Stimulated activated CD4-positive, alpha-beta T cell treated with anti-CD3 and anti-CD28 coated beads, Interleukin-15, amount 100 ng/mL, for 48 hours (primary cell): Measurements from ENCODE around the gene SOWAHC.
"Not testable (repeated sequence)": the region's sequence is repeated elsewhere in the genome, so short reads cannot be mapped to it uniquely, and the experiment has no call there.

Source experiments
- DNase-seq, 2 donors: peaks; one replicate each; pipeline ENCODE4 v3.0.0-alpha.2; 2020; ENCODE audit warnings: low read depth in 2 of 2

Gene SOWAHC

DNA sequence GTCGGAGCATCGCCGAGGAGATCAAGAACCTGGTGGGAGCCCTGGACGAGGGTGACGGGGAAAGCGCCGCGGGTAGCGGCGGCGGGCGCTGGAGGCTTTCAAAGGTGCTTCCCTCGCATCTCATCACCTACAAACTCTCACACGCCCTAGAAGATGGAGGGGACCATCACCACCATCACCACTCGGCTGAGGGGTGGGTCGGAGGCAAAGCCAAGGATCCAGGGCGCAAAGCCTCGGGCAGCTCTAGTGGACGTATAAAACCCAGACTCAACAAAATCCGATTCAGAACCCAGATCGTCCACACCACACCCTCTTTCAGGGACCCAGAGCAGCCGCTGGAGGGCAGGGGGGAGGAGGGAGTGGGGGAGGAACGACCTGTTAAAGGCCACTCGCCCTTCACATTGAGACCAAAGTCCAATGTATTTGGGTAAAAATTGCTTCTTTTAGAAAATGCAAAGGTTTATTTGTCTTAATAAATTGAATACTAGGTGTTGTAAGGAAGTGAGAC, 1.5 kb downstream of the SOWAHC start:
- DNase-seq, result no peak

DNA sequence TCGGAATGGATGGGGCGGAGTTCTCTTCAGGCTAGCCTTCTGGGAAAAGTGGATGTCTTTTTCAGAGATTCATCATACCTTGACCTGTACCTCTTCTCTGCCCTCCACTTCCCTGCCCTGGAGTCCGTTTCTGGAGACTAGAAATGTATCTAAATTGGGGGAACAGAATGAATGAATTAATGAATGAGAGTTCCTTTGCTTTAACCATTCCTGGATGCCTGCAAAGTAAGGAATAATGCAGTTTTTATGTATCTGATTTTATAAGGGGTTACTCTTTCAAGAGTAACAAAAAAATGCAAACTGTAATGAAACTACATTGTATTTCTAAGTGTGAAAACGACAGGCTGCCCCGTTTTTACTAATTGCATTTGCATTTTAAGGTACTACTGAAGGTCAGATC, 2.0 kb downstream of the SOWAHC start:
- no peak for DNase-seq

DNA sequence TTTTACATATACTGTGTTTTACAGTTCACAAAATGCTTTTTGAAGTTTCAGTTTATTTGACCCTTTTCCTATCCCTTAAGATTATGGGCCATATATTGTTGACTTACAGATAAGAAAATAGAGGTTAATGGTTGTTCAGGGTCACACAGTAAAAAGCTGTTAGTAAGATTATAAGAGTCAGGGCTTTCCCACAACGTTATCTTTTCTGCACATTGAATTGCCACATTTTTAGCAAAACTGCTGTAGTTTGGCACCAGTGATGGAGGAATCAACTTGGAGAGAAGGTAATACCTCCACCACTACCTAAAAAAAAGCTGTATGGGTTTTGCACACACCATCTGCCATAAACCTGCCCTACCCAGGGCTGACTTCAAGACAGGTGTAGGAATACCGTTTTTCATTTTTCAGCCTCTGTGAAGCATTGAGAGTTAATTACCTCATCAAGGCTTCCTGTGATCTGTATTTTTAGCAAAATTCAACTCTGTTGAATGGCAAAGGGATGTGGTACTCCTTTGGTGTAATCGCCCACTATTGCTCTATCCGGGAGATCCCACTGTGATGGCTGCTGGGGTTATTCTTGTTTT, 5.0 kb downstream of the SOWAHC start:
- no peak for DNase-seq

DNA sequence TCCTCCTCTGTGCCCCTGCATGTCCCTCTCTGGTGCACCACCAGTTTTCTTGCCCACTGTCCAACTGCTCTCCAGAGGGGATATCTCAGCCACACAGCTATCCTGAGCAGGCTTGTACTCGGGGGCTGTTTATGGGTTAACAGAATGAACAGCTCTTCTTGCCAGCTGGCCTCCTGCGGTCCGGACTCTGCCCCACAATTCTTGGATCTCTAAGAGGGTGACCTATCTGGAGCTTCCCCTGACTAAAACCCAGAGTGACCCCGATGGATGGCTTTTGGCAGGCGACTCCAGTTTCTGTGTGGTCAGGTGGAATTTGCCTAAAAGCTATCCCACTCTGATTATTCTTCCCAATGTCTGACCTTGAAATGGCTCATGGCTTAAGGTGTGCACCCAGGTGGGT, 9.1 kb downstream of the SOWAHC start:
- DNase-seq, result no peak

DNA sequence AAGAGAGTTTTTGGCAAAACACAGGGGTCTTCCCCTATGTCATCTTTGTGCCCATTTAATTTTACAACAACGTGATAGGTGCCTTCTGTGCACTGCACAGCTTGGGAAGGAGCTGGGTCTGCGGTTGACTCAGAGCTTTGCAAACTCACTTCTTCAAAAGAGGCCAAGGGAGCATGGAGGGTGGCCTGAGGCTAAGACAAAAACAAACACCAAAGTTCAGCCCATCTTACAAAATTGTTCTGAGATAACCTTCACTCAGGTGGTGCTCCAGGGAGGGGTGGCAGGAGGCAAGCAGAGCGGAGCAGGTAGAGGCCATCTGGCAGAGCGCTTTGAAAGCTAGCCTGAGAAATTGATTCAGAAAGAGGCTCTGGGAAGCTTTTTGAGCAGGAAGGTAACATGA, 9.8 kb downstream of the SOWAHC start:
- DNase-seq, result no peak

DNA sequence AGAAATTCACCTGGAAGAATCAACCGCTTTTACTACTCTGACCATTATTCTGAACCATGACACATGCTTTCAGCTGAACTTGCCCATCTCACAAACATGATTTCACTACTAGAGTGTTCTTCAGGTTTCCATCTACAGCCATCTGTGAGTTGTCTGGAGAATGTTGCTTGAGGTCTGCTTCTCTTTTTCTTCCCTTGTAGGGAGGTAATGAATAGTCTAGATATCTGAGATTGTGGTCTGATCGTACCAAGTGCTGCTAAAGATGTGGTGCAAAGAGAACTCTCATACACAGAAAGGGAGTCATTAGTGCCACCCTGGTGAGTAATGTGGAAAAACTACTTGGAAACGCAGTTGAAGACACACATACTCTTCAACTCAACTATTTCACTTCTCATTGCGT, 10.2 kb downstream of the SOWAHC start:
- DNase-seq, result no peak

DNA sequence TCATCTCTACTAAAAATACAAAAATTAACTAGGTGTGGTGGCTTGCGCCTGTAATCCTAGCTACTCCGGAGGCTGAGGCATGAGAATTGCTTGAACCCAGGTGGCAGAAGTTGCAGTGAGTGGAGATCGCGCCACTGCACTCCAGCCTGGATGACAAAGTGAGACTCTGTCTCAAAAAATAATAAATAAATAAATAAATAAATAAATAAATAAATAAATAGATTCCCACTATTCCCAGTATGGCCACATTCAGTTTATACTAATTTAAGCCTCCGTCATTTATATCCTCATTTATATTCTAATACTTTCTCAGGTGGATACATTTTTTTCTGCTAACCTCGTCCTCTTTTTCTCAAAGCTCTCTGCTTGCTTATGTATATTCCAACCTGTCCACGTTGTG, 14.2 kb downstream of the SOWAHC start:
- DNase-seq, result not testable (repeated sequence)

DNA sequence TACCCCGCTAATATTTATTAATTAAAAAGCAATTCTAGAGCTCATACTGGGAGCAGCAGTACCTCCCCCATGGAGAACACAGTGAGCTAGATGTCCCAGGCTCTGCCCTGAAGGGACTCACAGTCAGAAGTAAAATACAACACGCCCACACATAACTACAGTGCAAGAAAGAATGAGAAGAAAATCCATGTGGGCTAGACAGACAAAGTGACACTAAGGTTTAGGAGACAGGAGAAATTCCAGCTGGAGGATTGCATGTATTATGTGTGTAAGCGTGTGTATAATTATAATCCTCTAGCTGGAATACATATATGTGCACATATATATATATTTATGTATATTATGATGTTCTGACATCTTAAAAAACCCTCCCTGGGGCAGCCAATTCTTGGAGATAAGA, 15.7 kb downstream of the SOWAHC start:
- no peak for DNase-seq

DNA sequence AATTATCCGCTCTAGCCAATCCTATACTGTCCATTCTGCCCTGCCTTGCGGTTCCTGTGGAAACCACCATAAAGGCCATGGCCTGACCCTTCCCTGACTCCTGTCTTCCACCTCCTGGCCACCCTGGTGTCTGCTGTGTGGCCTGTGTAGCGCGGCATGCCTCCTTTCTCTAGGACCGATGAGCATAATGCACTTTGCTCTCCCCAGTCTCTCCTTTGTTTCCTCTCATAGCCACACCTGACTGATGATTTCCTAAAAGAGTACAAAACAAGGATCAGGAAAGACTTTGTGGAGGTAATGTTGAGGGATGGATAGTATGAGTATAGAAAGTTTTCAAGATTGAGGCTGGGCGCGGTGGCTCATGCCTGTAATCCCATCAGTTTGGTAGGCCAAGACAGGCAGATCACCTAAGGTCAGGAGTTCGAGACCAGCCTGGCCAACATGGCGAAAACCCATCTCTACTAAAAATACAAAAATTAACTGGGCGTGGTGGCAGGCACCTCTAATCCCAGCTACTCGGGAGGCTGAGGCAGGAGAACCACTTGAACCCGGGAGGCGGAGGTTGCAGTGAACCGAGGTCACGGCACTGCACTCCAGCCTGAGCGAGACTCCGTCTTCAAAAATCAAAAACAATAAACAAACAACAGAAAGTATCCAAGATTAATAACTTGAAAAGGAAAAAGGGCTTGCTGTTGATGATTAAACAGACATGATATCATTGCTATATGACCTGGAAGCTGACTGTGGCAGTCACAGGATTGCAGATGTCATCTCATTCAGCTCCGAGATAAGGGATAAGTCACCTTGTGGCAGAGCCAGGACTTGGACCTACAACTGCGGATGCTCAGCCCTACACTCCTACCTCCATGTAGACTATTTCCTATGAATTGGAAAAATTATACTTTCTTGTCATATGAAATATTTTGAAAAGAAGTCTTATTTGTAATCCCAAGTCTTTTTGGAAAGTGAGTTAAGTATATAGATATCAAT, 16.6 kb downstream of the SOWAHC start:
- no peak for DNase-seq

DNA sequence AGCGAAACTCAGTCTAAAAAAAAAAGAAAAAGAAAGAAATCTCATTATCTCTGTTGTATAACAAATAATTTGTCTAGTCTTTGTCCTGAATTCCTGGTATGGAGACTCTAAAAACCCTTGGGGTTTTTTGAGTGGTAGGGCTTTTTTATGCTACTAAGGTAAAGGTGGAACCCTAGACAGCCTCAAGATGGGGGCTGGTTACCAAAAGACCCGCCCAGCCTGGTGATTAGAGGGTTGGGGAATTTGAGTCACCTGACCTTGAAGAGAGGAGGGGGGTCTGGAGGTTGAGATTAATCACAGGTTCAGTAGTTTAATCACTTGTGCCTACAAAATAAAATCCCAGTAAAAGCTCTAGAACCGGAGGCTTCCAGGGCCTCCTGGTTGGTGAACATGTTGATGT, 17.6 kb downstream of the SOWAHC start:
- no peak for DNase-seq

DNA sequence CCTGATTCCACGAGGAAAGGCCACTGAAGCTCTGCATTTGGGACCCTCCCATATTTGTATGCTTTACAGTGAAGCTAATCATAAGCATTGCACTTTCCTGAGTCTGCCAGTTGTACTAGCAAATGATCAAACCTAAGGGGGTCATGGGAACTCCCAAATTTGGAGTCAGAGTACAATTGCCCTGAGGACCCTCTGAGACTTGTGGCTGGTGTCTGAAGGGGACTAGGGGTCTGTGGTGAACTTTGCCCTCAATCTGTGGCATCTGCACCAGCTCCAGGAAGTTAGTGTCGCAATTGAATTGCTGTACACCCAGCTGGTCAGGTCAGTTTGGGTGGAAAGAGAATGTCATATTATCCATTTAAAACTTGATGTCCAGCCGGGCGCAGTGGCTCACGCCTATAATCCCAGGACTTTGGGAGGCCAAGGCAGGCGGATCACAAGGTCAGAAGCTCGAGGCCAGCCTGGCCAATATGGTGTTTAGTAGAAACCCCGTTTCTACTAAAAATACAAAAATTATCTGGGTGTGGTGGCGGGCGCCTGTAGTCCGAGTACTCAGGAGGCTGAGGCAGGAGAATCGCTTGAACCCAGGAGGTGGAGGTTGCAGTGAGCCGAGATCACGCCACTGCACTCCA, 18.1 kb downstream of the SOWAHC start:
- DNase-seq, result no peak

DNA sequence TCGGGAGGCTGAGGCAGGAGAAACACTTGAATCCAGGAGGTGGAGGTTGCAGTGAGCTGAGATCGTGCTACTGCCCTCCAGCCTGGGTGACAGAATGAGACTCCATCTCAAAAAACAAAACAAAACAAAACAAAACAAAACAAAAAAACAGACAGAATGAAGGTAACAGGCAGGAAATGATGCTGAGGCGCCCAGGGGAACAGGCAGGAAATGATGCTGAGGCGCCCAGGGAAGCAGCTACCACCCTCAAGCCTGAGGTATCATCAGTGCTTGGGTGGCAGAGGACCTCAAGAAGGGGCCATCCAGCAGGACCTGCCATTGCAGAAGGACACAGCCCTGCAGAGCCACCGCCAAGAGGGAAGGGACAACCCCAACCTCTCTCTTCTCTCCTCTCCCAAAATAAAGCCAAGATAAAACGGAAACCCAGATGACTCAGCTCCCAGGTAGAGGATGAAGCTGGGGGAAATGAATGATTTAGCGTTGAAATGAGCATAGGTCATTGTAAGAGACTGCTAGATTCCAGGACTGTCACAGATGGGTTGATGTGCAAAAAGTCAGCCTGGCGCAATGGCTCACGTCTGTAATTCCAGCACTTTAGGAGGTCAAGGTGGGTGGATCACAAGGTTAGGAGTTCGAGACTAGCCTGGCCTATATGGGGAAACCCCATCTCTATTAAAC, 19.3 kb downstream of the SOWAHC start:
- no peak for DNase-seq

DNA sequence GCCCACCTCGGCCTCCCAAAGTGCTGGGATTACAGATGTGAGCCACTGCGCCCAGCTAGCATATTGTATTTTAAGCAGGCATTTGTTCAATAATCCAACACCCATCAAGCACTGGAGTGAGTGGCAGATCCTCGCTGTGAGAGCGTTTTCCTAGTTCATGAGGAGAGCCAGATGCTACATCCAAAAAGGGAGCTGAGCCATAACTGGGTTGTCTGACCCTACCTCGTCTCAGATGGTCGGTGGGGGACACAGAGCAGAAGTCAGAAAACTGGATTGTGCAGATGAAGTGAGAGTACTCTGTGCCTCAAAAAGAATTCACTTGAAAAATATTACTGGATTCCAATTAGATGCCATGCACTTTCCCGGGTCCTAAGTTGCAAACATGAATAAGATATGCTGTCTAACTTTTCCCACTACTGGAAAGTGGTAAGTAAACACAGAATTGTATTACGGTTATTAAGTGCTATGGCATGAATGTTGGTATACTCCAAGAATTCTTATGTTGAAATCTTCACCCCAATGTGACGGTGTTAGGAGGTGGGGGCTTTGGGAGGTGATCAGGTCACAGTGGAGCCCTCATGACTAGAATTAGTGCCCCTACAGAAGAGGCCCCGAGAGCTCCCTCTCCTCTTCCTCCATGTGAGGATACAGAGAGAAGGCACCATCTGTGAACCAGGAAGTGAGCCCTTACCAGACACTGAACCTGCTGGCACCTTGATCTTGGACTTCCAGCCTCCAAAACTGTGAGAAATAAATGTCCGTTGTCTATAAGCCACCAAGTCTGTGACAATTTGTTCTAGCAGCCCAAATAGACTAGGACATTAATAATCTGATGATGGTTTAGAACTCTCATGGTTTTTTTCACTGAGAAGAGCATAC, 21.5 kb downstream of the SOWAHC start:
- no peak for DNase-seq

DNA sequence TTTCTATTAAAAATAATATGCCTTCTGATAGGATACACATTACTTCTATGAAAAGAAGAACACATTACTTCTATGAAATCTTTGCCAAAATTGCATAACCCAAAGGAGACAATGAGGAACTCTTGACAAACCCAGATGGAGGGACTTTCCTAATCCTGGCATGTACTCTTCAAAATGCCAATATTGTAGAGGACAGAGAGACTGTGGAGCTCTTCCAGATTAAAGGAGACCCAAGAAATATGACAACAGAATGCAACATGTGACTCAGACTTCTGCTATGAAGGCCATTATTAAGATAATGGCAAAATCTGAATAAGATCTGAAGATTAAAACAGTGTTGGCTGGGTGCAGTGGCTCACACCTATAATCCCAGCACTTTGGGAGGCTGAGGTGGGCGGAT, 22.2 kb downstream of the SOWAHC start:
- DNase-seq, result no peak

DNA sequence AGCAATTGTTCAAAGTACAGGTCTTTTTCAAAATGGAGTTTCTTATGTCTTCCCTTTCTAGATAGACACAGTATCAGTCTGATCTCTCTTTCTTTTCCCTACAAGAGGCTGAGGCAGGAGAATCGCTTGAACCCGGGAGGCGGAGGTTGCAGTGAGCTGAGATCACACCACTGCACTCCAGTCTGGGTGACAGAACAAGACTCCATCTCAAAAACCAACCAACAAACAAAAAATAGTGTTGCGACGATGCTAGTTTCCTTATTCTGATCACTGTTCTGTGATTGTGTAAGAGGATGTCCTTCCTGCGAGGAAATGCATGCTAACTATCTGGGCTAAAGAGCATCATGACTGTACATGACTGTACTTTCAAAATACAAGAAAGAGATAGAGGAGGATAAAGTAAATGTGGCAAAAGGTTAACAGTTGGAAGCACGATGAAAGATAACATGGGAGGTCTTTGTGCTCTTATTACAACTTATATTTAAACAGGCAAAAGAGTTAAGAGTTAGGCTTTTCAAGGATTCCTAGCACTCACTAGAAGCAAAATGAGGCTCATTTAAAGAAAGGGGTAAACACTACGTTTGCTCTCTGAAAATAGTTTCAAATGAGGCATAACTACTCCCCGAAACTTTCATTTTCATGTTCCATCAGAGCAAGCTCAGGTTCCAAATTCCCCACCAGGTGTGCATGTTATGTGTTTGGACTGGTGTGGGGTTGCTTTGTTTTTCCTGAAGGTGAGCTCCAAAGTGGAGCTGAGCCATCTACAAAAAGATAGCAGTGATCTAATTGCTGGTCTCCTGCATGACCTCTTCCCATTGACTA, 23.8 kb downstream of the SOWAHC start:
- DNase-seq, result no peak

DNA sequence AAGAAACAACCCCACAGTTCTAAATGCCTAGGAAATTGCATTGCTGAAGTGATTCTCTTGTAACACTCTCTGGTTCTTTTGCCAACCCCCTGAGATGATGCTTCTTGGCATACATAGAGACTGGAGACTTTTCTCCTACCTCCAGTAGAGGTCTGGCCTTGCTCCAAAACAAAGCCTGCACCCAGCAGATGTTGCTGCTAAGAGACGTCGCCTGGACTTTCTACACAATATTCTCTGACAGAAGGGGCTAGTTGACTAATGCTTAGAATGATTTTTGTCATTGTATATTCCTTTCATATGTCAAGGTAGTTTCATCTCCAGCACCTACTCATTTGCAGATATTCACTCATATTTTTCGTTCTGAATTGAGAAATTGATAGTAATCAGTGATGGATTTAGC, 24.6 kb downstream of the SOWAHC start:
- DNase-seq, result no peak

DNA sequence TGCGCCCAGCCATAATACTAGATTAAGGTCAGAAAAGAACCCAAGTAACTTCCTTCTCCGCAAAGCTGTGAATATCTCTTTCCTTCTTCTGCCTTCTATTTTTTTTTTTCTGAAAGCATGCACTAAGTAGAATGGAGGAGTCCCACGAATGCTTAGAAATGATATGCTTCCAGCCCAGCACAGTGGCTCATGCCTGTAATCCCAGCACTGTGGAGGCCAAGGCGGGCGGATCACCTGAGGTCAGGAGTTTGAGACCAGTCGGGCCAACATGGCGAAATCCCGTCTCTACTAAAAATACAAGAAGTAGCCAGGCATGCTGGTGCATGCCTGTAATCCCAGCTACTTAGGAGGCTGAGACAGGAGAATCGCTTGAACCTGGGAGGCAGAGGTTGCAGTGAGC, 25.8 kb downstream of the SOWAHC start:
- DNase-seq, result not testable (repeated sequence)

DNA sequence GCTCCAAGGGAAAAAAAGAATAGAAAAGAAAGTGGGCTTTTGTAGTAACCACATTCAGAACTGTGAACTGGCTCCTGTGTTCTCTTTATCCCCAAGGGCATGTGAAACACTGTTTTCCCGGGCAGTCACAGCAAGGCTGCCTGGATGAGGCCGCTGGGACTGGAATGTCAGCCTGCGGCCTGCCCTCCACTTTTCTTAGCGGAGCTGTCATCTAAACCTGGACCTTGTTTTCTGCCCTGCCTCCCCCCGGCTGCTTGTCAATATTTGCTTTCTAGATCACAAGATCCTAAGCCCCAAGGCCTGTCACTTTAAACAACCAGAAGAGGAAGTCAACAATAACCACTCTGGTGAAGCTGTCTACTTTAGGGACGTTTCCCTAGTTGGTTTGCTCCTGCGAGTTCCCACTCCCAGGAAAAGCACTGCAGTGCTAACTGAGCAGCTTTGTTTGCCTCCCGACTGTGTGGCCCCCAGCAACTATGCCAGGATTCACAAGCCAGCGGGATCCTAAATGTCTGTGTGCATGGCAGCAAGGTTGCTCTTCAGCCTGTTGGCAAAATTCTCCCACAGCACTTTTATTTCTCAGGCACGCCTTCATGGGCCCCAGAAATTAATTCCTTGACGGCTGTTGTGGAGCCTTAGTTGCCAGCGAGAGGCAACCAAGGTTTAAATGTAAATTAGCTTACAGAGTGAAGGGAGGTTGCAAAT, 30.6 kb downstream of the SOWAHC start:
- no peak for DNase-seq

DNA sequence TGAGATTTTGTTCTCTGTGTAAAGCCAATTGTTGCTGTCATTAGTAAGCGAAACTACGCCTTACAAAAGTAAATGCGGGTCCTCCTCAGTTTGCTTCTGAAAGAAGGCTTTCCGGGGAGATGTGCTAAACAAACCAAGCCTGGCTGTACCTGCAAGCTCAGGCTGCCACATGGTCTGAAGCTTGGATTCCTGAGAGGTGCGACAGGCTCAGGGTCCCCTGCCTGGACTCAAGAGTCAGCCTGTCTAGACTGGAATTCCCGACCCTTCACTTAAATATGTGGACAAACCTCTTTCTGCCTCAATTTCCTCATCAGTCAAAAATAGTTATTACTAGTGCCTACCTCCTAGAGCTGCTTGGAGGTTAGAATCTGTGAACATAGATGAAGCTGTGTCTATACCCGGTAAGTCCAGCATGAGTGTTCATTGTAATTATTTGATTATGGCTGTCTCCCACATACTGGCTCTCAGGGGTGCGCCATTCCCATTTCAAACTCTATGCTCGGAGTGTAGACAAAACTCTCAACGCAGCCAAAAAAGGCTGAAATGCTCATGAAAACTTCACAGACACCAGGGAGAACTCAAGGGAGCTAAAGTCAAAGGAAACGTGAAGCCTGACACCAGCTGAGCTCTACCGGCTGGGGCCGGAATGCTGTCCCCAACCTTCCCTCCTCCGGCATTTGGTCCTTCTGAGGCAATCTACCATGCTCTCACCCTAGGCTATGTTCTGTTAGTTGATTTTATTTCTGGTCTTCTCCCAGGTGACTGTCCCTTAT, 31.4 kb downstream of the SOWAHC start:
- no peak for DNase-seq
